Measurements from ENCODE around the gene GGT1. TPM values are rescaled to one million over a fixed set of nuclear protein-coding genes. Genes with fewer than 3 reads are reported as not detected.
"Not testable (repeated sequence)": the region's sequence is repeated elsewhere in the genome, so short reads cannot be mapped to it uniquely, and the experiment has no call there.

Gene GGT1
- total RNA-seq, 1 donor from 2014 or later = 0.52 TPM

- not testable (repeated sequence) for H3K4me1 ChIP-seq (ENCODE audit: control insufficient read depth in 3 of 3, insufficient read depth in 3 of 3, low read length in 3 of 3); H3K4me3 ChIP-seq (ENCODE audit: low read length in 3 of 3); H3K27ac ChIP-seq (ENCODE audit: low read depth, low read length); H3K9ac ChIP-seq (ENCODE audit: low read depth in 1 of 3, low read length in 3 of 3); H3K36me3 ChIP-seq (ENCODE audit: control insufficient read depth in 3 of 3, insufficient read depth in 3 of 3, low read length in 3 of 3); H3K9me3 ChIP-seq (ENCODE audit: control insufficient read depth in 3 of 3, low read length in 3 of 3); H3K27me3 ChIP-seq (ENCODE audit: control insufficient read depth in 3 of 3, insufficient read depth in 3 of 3, low read length in 3 of 3)
Observed at GRCh38 chr22:24609888-24610287, 6.9 kb downstream of the GGT1 start.

GRCh38 chr22:24614794-24615193 lies 11.8 kb downstream of the GGT1 start:
- not testable (repeated sequence) for H3K9ac ChIP-seq (ENCODE audit: low read depth in 1 of 3, low read length in 3 of 3); H3K36me3 ChIP-seq (ENCODE audit: control insufficient read depth in 3 of 3, insufficient read depth in 3 of 3, low read length in 3 of 3); H3K27ac ChIP-seq (ENCODE audit: low read depth, low read length); H3K9me3 ChIP-seq (ENCODE audit: control insufficient read depth in 3 of 3, low read length in 3 of 3); H3K4me1 ChIP-seq (ENCODE audit: control insufficient read depth in 3 of 3, insufficient read depth in 3 of 3, low read length in 3 of 3); H3K27me3 ChIP-seq (ENCODE audit: control insufficient read depth in 3 of 3, insufficient read depth in 3 of 3, low read length in 3 of 3); H3K4me3 ChIP-seq (ENCODE audit: low read length in 3 of 3)

- not testable (repeated sequence) for H3K4me1 ChIP-seq (ENCODE audit: control insufficient read depth in 3 of 3, insufficient read depth in 3 of 3, low read length in 3 of 3); H3K9me3 ChIP-seq (ENCODE audit: control insufficient read depth in 3 of 3, low read length in 3 of 3); H3K27ac ChIP-seq (ENCODE audit: low read depth, low read length); H3K27me3 ChIP-seq (ENCODE audit: control insufficient read depth in 3 of 3, insufficient read depth in 3 of 3, low read length in 3 of 3); H3K4me3 ChIP-seq (ENCODE audit: low read length in 3 of 3); H3K9ac ChIP-seq (ENCODE audit: low read depth in 1 of 3, low read length in 3 of 3); H3K36me3 ChIP-seq (ENCODE audit: control insufficient read depth in 3 of 3, insufficient read depth in 3 of 3, low read length in 3 of 3)
Observed at GRCh38 chr22:24621244-24621643, 18.3 kb downstream of the GGT1 start.

GRCh38 chr22:24622596-24622995 lies 19.6 kb downstream of the GGT1 start:
- not testable (repeated sequence) for H3K36me3 ChIP-seq (ENCODE audit: control insufficient read depth in 3 of 3, insufficient read depth in 3 of 3, low read length in 3 of 3); H3K4me3 ChIP-seq (ENCODE audit: low read length in 3 of 3); H3K27ac ChIP-seq (ENCODE audit: low read depth, low read length); H3K27me3 ChIP-seq (ENCODE audit: control insufficient read depth in 3 of 3, insufficient read depth in 3 of 3, low read length in 3 of 3); H3K9ac ChIP-seq (ENCODE audit: low read depth in 1 of 3, low read length in 3 of 3); H3K9me3 ChIP-seq (ENCODE audit: control insufficient read depth in 3 of 3, low read length in 3 of 3); H3K4me1 ChIP-seq (ENCODE audit: control insufficient read depth in 3 of 3, insufficient read depth in 3 of 3, low read length in 3 of 3)

DNA sequence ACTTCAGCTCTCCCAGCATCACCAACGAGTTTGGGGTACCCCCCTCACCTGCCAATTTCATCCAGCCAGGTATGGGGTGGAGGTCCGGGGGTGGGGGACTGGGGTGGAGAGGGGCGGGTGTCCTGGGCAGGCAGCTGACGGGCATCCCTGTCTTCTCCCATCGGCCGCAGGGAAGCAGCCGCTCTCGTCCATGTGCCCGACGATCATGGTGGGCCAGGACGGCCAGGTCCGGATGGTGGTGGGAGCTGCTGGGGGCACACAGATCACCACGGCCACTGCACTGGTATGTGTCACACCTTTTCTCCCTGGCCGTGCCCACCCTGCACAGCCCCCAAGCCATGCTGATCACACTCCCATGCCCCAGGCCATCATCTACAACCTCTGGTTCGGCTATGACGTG lies 24.9 kb downstream of the GGT1 start:
- H3K9me3 ChIP-seq (ENCODE audit: control insufficient read depth in 3 of 3, low read length in 3 of 3); H3K27me3 ChIP-seq (ENCODE audit: control insufficient read depth in 3 of 3, insufficient read depth in 3 of 3, low read length in 3 of 3); H3K36me3 ChIP-seq (ENCODE audit: control insufficient read depth in 3 of 3, insufficient read depth in 3 of 3, low read length in 3 of 3); H3K9ac ChIP-seq (ENCODE audit: low read depth in 1 of 3, low read length in 3 of 3); H3K27ac ChIP-seq (ENCODE audit: low read depth, low read length); H3K4me1 ChIP-seq (ENCODE audit: control insufficient read depth in 3 of 3, insufficient read depth in 3 of 3, low read length in 3 of 3); H3K4me3 ChIP-seq (ENCODE audit: low read length in 3 of 3): not testable (repeated sequence)

- not testable (repeated sequence) for H3K27ac ChIP-seq (ENCODE audit: low read depth, low read length); H3K36me3 ChIP-seq (ENCODE audit: control insufficient read depth in 3 of 3, insufficient read depth in 3 of 3, low read length in 3 of 3); H3K9ac ChIP-seq (ENCODE audit: low read depth in 1 of 3, low read length in 3 of 3); H3K4me3 ChIP-seq (ENCODE audit: low read length in 3 of 3); H3K4me1 ChIP-seq (ENCODE audit: control insufficient read depth in 3 of 3, insufficient read depth in 3 of 3, low read length in 3 of 3); H3K27me3 ChIP-seq (ENCODE audit: control insufficient read depth in 3 of 3, insufficient read depth in 3 of 3, low read length in 3 of 3); H3K9me3 ChIP-seq (ENCODE audit: control insufficient read depth in 3 of 3, low read length in 3 of 3)
Observed at GRCh38 chr22:24629069-24629468, 26.1 kb downstream of the GGT1 start.

GRCh38 chr22:24630812-24631427 lies 27.9 kb downstream of the GGT1 start:
- not testable (repeated sequence) for H3K27ac ChIP-seq (ENCODE audit: low read depth, low read length); H3K9me3 ChIP-seq (ENCODE audit: control insufficient read depth in 3 of 3, low read length in 3 of 3); H3K9ac ChIP-seq (ENCODE audit: low read depth in 1 of 3, low read length in 3 of 3); H3K27me3 ChIP-seq (ENCODE audit: control insufficient read depth in 3 of 3, insufficient read depth in 3 of 3, low read length in 3 of 3); H3K36me3 ChIP-seq (ENCODE audit: control insufficient read depth in 3 of 3, insufficient read depth in 3 of 3, low read length in 3 of 3); H3K4me3 ChIP-seq (ENCODE audit: low read length in 3 of 3); H3K4me1 ChIP-seq (ENCODE audit: control insufficient read depth in 3 of 3, insufficient read depth in 3 of 3, low read length in 3 of 3)

- H3K27me3 ChIP-seq (ENCODE audit: control insufficient read depth in 3 of 3, insufficient read depth in 3 of 3, low read length in 3 of 3); H3K4me1 ChIP-seq (ENCODE audit: control insufficient read depth in 3 of 3, insufficient read depth in 3 of 3, low read length in 3 of 3); H3K9ac ChIP-seq (ENCODE audit: low read depth in 1 of 3, low read length in 3 of 3); H3K4me3 ChIP-seq (ENCODE audit: low read length in 3 of 3); H3K36me3 ChIP-seq (ENCODE audit: control insufficient read depth in 3 of 3, insufficient read depth in 3 of 3, low read length in 3 of 3); H3K27ac ChIP-seq (ENCODE audit: low read depth, low read length); H3K9me3 ChIP-seq (ENCODE audit: control insufficient read depth in 3 of 3, low read length in 3 of 3): not testable (repeated sequence)
Observed at GRCh38 chr22:24631430-24632122, 28.6 kb downstream of the GGT1 start.

DNA sequence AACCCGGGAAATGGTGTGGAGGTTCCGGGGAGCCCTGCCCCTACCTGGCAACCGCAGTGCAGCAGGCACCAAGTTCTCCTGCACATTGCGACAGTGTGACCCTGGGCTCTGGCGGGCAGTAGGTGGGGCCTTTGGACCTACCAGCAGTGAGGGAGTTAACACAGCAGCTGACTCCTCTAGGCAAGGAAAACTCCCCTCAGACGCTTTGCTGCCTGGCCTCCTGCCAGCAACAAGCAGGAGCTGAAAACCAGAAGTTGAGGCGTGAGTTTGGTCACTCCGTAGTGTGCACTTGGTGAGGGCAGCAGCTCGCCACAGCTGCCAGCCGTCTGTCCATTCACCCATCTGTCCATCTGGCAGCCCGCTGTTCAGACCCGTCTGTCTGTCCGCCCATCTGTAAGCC lies 29.6 kb downstream of the GGT1 start:
- H3K9ac ChIP-seq (ENCODE audit: low read depth in 1 of 3, low read length in 3 of 3); H3K4me3 ChIP-seq (ENCODE audit: low read length in 3 of 3); H3K36me3 ChIP-seq (ENCODE audit: control insufficient read depth in 3 of 3, insufficient read depth in 3 of 3, low read length in 3 of 3); H3K9me3 ChIP-seq (ENCODE audit: control insufficient read depth in 3 of 3, low read length in 3 of 3); H3K27me3 ChIP-seq (ENCODE audit: control insufficient read depth in 3 of 3, insufficient read depth in 3 of 3, low read length in 3 of 3); H3K4me1 ChIP-seq (ENCODE audit: control insufficient read depth in 3 of 3, insufficient read depth in 3 of 3, low read length in 3 of 3); H3K27ac ChIP-seq (ENCODE audit: low read depth, low read length): not testable (repeated sequence)

- not testable (repeated sequence) for H3K9ac ChIP-seq (ENCODE audit: low read depth in 1 of 3, low read length in 3 of 3); H3K4me1 ChIP-seq (ENCODE audit: control insufficient read depth in 3 of 3, insufficient read depth in 3 of 3, low read length in 3 of 3); H3K9me3 ChIP-seq (ENCODE audit: control insufficient read depth in 3 of 3, low read length in 3 of 3); H3K27ac ChIP-seq (ENCODE audit: low read depth, low read length); H3K27me3 ChIP-seq (ENCODE audit: control insufficient read depth in 3 of 3, insufficient read depth in 3 of 3, low read length in 3 of 3); H3K4me3 ChIP-seq (ENCODE audit: low read length in 3 of 3); H3K36me3 ChIP-seq (ENCODE audit: control insufficient read depth in 3 of 3, insufficient read depth in 3 of 3, low read length in 3 of 3)
Observed at GRCh38 chr22:24633231-24634023, 30.4 kb downstream of the GGT1 start.

Measured in skeletal muscle tissue (tissue), 4 donors.